Measurements from ENCODE around the gene MAPK1IP1L.

GRCh38 chr14:55028476-55028875 is 23.0 kb upstream of the MAPK1IP1L start:
- TF ChIP-seq CTCF (conservative IDR thresholded peaks at IDR 0.05; ENCODE audit: low read depth, low read length) (no peak), EZH2phosphoT487 (IDR thresholded peaks at IDR 0.05; ENCODE audit: borderline replicate concordance, low read length) (no peak)

All from PC-3 (cell line).